Measurements from ENCODE around the gene HDDC2. TPM values are rescaled to one million over a fixed set of nuclear protein-coding genes. Genes with fewer than 3 reads are reported as not detected.
A peak's percentile ranks its signal among the peaks of the same experiment; 100 is the strongest.

HDDC2 gene
- total RNA-seq, 1 donor from 2014 or later: 18.4 TPM

DNA sequence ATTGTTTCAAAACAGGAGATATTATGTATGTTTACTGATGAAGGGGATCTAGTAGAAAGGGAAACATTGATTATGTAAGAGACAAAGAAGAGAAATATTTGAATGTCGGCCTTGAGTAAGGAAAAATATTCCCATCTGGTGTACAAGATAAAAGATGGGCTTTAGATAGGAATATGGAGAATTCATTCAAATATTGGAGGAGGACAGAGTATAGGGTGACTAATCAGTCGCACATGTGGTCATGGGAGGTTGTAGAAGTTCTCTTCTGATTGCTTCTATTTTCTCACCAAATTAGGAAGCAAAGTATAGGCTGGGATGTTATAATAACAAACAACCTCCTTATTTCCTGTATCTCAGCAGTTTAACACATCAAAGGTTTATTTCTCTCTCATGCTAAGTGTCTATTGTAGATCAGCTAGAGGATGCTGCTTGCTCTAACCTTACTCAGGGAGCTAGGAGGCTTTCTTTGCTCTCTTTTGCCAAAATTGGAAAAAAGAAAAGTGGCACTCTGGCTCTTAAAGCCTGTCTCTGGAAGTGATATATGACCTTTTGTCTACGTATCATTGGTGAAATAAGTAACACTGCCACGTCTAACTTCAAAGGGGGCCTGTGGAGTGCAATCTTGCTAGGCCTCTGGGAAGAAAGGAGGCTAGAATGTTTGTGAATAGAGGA is 1.2 kb upstream of the HDDC2 start:
- Mint-ChIP-seq H3K27ac (ENCODE audit: unreplicated experiment) (peak overlapping the region; percentile 79), H3K9me3 (ENCODE audit: unreplicated experiment) (no peaks in the 10 kb centered on the region), H3K27me3 (ENCODE audit: unreplicated experiment) (peaks cover 7% of the 10 kb centered on the region), H3K4me1 (ENCODE audit: unreplicated experiment) (peaks cover 38% of the 10 kb centered on the region), H3K4me3 (ENCODE audit: unreplicated experiment) (peak overlapping the region; percentile 21), H3K36me3 (ENCODE audit: low read depth, unreplicated experiment) (peaks cover 7% of the 10 kb centered on the region)
- DNase-seq (ENCODE audit: low spot score): no peak
- no peak for TF ChIP-seq CTCF (IDR thresholded peaks at IDR 0.05; ENCODE audit: unreplicated experiment)

DNA sequence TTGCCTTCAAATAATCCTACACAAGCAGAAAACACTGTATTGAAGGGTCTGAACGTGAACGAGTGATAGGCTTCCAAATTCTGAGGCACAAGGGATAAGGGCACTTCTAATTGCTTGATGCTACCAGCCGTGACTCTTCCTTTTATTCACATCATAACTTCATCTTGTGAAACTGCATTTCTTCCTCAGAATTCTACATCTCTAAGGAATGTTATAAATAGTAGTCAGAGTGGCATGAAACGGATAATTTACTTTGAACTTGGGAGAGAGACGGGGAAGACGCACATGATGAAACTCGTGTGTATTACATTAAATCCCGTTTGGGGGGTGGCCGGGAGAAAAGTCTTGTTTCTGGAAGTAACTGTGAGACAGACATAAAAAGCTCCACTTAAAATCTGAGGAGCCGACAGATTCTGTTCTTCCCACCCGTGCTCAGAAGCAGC is 754 bp downstream of the HDDC2 start:
- DNase-seq (ENCODE audit: low spot score): no peak
- TF ChIP-seq CTCF (IDR thresholded peaks at IDR 0.05; ENCODE audit: unreplicated experiment): no peak
- Mint-ChIP-seq H3K9me3 (ENCODE audit: unreplicated experiment) (no peaks in the 10 kb centered on the region), H3K4me3 (ENCODE audit: unreplicated experiment) (peak overlapping the region; percentile 79), H3K27me3 (ENCODE audit: unreplicated experiment) (peaks cover 7% of the 10 kb centered on the region), H3K27ac (ENCODE audit: unreplicated experiment) (peak overlapping the region; percentile 93), H3K4me1 (ENCODE audit: unreplicated experiment) (peaks cover 49% of the 10 kb centered on the region), H3K36me3 (ENCODE audit: low read depth, unreplicated experiment) (peaks cover 7% of the 10 kb centered on the region)

DNA sequence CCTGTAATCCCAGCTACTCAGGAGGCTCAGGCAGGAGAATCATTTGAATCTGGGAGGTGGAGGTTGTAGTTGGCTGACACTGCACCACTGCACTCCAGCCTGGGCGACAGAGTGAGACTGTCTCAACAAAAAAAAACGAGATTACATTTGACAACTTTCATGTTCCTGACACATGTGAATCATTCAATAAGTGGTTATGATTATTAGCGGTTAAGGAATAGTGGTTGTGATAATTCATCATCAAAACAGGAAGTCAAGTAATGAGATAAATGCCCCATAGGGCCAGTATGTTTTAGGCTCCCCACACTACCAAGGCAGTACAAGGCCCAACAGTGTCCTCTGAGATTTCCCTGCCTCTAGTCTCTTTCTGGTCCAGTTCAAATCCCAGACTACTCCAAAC is 2.5 kb downstream of the HDDC2 start:
- DNase-seq (ENCODE audit: low spot score): no peak
- peak overlapping the region; percentile 93 for H3K27ac Mint-ChIP-seq (ENCODE audit: unreplicated experiment)
- H3K4me3 Mint-ChIP-seq (ENCODE audit: unreplicated experiment): no peak overlapping the region
- H3K9me3 Mint-ChIP-seq (ENCODE audit: unreplicated experiment): no peaks in the 10 kb centered on the region
- peaks cover 7% of the 10 kb centered on the region for H3K36me3 Mint-ChIP-seq (ENCODE audit: low read depth, unreplicated experiment)
- peaks cover 49% of the 10 kb centered on the region for H3K4me1 Mint-ChIP-seq (ENCODE audit: unreplicated experiment)
- no peak for TF ChIP-seq CTCF (IDR thresholded peaks at IDR 0.05; ENCODE audit: unreplicated experiment)
- H3K27me3 Mint-ChIP-seq (ENCODE audit: unreplicated experiment): peaks cover 7% of the 10 kb centered on the region

DNA sequence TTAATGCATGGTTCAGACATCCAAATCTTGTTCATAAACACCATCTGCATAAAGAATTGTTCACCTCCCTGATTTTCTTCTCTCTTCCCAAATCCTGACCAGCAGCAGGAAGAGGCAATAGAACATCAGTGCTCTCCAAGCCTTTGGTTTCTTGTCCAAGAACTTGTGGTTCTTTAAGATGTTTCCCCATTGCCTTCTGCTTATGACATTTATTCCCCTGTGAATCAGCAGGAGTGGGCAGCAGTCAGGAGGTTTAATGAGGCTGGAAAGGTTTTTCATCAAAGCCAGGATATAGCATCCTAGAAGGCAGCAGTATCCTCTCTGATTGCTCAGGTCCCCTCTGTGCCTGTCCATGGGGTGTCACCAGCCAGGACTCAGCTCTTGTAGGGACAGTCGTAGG is 5.3 kb downstream of the HDDC2 start:
- Mint-ChIP-seq H3K4me3 (ENCODE audit: unreplicated experiment) (no peak overlapping the region), H3K27ac (ENCODE audit: unreplicated experiment) (no peak overlapping the region), H3K27me3 (ENCODE audit: unreplicated experiment) (no peaks in the 10 kb centered on the region), H3K4me1 (ENCODE audit: unreplicated experiment) (peaks cover 42% of the 10 kb centered on the region), H3K36me3 (ENCODE audit: low read depth, unreplicated experiment) (peaks cover 4% of the 10 kb centered on the region), H3K9me3 (ENCODE audit: unreplicated experiment) (no peaks in the 10 kb centered on the region)
- no peak for TF ChIP-seq CTCF (IDR thresholded peaks at IDR 0.05; ENCODE audit: unreplicated experiment)
- no peak for DNase-seq (ENCODE audit: low spot score)

- Mint-ChIP-seq H3K9me3 (ENCODE audit: unreplicated experiment) (no peaks in the 10 kb centered on the region), H3K36me3 (ENCODE audit: low read depth, unreplicated experiment) (peaks cover 4% of the 10 kb centered on the region), H3K27me3 (ENCODE audit: unreplicated experiment) (no peaks in the 10 kb centered on the region), H3K4me3 (ENCODE audit: unreplicated experiment) (no peak overlapping the region), H3K27ac (ENCODE audit: unreplicated experiment) (no peak overlapping the region), H3K4me1 (ENCODE audit: unreplicated experiment) (peaks cover 31% of the 10 kb centered on the region)
- no peak for DNase-seq (ENCODE audit: low spot score)
- no peak for TF ChIP-seq CTCF (IDR thresholded peaks at IDR 0.05; ENCODE audit: unreplicated experiment)
These were observed 6.8 kb downstream of the HDDC2 start for GRCh38 chr6:125294925-125295324.

Measured in endothelial cell (in vitro differentiated cells).